A172 (cell line): ENCODE data around the gene TMEM145. TPM values are rescaled to one million over a fixed set of nuclear protein-coding genes. Genes with fewer than 3 reads are reported as not detected.
A peak's percentile ranks its signal among the peaks of the same experiment; 100 is the strongest.

Experiments
- DNase-seq: peaks from one replicate; pipeline ENCODE4 v3.0.0-alpha.2; 2015; ENCODE audit warnings: low spot score
- total RNA-seq: library from RNA; depleted of rRNA; stranded (reverse); fragments of >200 nt; shearing (Covaris generic); gene quantifications from 2 replicates; pipeline ENCODE4 v1.2.3, GENCODE V29; 2014

TMEM145 gene
- total RNA-seq, 1 experiment from 2014 or later, result not detected

- peak; percentile 78 for DNase-seq
Measured at GRCh38 chr19:42277821-42278451, 35.2 kb upstream of the TMEM145 start.

DNA sequence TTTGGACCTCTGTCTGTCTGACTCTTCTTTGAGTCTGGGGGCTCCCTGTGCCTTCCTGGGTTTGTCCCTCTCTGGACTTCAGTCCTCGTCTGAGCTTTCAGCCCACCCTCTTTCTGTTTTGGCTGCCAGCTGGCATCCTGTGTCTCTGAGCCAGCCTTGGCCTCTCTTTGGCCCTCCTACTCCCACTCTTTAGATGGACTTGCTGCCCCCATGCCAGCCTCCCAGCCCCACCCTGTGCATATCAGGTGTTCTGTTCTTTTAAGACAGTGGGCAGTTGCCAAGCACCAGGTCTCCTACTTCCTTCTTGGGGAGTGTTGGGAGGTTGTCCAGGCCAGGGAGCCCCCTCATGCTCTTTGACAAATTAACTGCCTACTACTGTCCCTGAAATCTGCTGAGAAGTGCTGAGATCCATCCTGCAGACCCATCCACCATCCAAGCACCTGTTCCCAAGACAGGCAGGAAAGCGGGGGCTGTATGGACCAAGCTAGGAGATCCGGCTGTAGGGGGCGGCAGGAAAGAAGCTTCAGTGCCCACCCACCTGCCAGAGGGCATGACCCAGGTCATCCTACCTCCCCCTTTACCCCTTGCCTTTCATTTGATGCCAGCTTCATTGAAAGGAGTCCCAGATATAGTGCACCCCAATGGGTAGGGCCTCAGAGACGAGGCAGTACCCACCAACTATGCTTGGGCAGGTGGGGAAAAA, 34.5 kb upstream of the TMEM145 start:
- DNase-seq, result no peak

DNA sequence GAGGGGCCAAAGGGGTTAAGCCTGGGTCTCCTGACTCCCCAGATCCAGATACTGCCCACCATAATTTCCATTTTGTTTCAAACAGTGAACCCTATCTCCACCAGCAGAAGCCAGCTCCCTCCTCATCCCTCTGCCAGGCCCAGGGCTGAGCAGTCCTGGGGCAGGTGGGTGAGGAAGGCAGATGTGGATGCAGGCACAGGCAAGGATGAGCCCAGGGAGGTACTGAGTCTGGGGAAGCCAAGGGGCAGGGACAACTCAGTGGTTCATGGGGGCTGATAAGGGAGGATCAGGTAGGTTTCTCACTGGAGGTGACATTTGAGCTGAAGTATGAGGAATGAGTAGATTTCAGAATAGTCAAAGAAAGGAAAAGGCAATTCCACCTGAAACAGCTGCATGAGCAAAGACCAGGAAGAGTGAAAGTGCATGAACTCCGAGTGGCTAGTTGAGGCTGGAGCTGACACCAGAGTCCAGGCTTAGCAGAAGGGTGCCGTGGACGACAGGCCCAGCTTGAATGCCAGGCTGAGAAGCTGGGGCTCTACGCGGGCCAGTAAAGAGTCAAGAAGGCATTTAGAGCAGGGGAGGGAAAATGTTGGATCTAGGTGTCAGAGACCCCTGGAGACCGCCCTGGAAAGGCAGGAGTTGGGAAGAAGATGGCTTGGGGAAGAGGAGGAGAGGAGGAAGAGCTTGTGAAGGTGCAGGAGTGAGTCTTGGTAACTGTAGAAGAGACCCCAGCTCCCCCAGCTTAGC, 33.8 kb upstream of the TMEM145 start:
- DNase-seq, result no peak

DNA sequence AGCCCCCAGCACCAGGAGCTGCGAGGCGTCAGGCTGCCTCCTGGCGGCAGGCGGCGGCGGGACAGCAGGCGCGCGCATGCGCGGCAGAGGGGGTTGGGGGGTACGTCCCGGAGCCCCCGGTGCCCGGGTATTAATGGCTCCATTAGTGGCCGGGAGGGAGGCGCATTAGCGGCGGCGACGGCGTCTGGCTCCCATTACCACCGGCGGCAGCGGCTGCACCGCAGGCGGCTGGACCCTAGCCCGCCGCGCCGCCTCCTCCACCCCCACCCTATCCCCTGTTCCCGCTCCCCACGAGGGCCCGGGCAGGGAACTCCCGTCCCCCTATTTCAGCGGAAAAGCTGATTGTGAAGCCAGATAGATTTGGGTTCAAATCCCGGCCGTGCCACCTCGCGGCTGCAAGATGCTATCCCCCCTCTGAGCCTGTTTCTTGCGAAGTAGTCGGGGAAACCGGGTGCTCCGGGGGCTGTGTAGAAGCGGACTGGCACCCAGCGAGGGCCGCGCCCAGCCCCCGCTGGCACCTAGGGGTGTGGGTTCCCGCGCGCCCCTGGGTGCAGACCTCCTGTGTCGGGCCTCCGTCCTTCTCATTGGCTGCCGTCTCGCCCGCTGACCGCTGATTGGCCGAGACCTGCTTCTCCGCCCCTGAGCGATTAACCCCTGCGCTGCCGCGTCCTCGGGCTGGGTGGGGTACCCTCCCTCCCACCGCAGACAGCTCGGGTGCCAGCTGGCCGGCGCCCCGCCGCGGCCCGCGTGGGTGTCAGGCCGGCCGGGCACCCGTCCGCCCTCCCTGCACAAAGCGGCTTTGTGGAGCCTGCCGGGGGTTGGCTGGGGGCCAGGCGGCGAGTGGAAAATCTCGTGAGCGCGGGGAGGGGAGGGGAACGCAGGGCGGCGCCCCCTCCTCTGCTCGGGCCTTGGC, 33.0 kb upstream of the TMEM145 start:
- DNase-seq, result peak; percentile 94

- peak; percentile 72 for DNase-seq
Measured at GRCh38 chr19:42280815-42281145, 32.3 kb upstream of the TMEM145 start.

- DNase-seq, result peak; percentile 57
Measured at GRCh38 chr19:42281146-42281826, 31.8 kb upstream of the TMEM145 start.

DNA sequence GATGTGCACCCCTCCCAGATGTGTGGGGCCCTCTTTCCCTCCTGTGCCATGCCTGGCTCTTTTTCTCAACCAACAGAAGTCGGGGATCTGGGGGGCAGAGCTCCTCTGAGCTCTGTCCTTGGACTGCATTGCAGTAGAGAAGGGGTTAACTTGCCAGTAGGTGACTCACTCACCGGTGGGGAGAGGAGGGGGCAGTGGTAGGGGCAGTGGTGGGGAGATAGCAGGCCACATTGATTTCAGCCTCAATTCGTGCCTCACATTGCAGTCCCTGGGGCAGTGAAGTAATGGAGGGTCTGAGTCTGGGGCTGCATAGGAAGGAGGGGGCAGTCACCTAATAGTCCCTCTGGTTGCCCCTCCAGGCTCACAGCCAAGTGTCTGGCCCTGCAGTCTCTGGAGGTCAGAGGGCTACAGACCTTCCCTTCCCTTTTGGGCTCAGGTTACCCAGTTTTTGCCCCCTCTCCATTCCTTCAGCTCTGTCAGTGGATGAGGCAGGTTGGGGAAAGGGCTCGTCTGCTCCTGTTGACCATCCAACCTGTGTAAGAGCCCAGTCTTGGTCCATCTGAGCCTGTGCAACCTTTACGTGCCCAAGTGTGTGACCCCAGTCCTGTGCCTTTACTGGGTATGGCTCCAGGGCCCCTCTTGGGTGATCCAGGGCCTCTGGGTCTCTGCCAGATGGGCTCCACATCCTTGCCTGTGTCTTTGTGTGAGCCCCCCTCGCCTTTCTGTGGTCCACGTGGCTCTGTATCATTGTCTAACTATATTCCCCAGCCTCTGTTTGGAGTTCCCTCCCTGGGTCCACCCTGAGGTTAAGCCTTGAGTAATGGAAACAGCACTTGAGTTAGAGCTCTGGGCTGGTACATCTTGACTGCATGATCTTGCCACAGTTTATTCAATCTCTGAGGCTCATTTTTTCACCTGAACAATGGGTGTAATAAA, 31.0 kb upstream of the TMEM145 start:
- peak; percentile 74 for DNase-seq

- no peak for DNase-seq
Measured at GRCh38 chr19:42282819-42283187, 30.3 kb upstream of the TMEM145 start.

GRCh38 chr19:42283188-42284065, 29.7 kb upstream of the TMEM145 start:
- peak; percentile 77 for DNase-seq

DNA sequence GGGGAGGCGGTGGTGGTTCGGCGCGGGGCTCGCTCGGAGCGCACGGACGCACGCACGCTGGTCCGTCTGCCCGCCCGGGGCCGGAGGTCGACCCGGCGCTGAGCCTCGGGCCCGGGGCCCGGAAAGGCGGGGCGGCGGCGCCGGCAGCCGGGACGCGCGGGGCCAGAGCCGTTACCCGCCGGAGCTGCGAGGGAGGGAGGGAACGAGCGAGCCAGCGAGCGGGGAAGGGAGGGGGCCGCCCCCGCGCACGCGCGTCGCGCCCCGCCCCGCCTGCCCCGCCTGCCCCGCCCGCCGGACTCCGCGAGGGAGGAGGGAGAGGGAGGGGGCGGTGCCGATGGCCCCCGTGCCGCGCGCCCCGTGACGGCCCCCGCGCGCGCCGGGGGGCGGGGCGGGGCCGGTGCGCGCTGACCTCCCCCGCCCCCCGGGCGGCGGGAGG, 29.0 kb upstream of the TMEM145 start:
- DNase-seq, result peak; percentile 54

DNA sequence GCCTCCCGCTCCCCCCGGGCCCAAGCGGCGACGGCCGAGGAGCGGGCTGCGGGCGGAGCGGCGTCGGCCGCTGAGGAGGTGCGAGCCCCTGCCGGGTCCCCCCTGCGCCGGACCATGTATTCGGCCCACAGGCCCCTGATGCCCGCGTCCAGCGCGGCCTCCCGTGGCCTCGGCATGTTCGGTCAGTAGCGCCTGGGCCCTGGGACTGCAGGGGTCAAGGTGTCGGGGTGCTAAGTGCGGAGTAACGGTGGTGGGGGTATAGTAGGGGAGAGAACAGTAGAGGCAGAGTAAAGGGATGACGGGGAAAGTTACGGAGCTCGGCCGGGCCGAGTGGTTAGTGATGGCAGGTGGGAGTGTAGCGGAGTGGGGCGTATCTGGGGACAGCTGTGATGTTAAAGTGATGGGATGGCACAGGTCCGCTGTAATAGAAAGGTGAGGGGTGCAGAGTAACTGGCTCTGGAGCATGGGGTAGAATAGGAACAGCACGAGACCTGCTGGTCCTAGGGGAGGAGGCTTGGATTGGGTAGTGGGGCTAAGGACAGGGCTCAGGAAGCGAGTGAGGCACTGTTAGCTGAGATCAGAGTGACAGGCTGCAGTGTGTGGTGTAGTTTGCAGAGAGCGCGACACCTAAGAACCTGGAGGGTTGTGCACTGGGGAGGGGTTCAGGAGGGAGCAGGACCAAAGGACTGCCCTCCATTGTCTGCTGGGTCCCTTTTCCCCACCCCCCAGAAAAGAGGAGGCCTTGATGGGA, 28.3 kb upstream of the TMEM145 start:
- no peak for DNase-seq

DNA sequence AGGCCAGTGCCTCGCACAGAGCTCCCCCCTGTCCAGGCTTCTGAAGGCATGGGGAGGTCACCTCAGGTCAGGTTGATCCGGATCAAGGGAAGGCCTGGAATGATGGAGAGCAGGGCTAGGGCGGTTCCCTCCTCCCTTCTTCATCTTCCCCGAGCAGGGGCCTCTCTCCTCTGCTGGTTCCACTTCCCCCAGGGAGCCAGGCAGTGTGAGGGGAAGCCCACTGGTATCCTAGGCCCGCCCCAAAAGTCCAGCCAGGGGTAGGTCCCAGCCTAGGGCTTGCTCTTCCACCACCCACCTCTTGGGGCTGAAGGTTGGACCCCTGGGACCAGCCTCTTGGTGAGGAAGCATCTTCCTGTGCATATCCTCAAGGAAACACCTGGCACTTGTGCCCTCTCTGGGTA, 27.6 kb upstream of the TMEM145 start:
- no peak for DNase-seq

- DNase-seq, result no peak
Measured at GRCh38 chr19:42285988-42286348, 27.1 kb upstream of the TMEM145 start.

- no peak for DNase-seq
Measured at GRCh38 chr19:42286349-42287016, 26.6 kb upstream of the TMEM145 start.

DNA sequence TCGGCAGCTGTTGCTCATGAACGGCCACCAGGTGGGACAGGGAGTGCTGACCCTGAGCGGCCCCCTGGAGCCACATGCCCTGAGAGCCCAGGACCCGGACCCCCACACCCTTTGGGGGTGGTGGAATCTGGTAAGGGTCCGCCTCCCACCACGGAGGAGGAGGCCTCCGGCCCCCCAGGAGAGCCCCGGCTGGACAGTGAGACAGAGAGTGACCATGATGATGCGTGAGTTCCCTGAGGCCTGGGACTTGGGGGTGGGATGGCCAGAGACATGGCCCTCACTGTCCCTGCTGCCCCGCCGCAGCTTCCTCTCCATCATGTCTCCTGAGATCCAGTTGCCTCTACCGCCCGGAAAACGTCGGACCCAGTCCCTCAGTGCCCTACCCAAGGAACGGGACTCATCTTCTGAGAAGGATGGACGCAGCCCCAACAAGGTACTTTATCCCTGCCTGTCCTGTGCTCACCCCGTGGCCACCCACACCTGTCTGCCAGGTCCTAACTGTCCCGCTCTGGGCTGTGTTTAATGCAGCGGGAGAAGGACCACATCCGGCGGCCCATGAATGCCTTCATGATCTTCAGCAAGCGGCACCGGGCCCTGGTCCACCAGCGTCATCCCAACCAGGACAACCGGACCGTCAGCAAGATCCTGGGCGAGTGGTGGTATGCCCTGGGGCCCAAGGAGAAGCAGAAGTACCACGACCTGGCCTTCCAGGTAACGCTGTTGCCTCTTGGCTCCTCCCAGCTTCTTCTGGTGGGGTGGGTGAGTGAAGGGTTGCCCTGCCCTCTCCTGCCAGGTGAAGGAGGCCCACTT, 25.9 kb upstream of the TMEM145 start:
- DNase-seq, result no peak

DNA sequence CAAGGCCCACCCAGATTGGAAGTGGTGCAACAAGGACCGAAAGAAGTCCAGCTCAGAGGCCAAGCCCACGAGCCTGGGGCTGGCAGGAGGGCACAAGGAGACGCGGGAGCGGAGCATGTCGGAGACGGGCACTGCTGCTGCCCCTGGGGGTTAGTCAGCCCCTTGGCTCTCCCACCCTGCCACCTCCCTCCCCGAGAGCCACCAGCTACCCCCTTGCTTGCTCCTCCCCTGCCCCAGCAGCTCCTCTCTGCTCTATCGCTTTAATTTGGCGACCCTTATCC, 25.3 kb upstream of the TMEM145 start:
- DNase-seq, result no peak

DNA sequence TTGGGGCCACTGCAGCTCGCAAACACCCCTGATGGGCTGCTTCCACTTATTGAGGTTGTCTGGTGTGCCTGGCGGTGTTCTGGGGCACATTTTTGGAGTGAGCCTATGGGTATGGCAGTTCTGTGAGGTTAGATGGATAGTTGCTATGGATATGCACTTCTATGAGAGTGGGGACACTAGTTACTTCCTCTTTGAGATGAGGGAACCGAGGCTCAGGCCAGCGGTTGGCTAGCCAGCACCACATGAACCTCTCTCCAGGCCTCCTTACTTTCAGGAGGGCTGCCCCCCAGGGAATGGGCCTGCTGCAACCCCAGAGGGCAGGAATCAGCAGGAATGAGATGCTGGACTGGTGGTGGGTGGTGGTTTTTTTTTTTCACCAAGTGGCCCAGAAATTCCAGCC, 24.7 kb upstream of the TMEM145 start:
- no peak for DNase-seq
